ENCODE measurements around the gene DNAJC5. TPM values are rescaled to one million over a fixed set of nuclear protein-coding genes. Genes with fewer than 3 reads are reported as not detected.
"Not testable (repeated sequence)": the region's sequence is repeated elsewhere in the genome, so short reads cannot be mapped to it uniquely, and the experiment has no call there.

Gene DNAJC5
- total RNA-seq, 1 experiment from 2014 or later, result 28.5 TPM

DNA sequence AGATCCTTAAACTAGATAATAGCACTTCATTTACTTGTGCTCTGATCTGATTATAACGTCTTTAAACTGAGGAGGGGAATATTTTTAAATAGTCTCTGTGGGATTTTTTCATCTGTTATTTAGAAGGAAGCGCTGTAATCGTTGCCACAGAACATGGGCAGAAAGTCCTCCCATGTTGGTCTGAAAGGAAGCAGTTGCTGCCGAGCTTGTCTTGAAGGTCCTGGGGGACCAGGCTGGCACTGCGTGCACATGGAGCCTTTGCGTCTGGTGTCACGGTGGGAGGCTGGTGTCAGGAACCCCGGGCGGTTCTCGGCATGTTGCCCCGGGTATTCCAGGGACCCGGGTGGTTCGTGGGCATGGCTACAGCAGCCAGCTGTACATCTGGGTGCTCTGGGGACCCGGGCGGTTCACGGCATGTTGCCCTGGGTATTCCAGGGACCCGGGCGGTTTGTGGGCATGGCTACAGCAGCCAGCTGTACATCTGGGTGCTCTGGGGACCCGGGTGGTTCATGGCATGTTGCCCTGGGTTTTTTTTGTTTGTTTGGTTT, 18.4 kb upstream of the DNAJC5 start:
- no peaks in the 10 kb centered on the region for H3K4me1 Mint-ChIP-seq
- no peaks in the 10 kb centered on the region for H3K27me3 Mint-ChIP-seq (ENCODE audit: low read depth)
- H3K9me3 Mint-ChIP-seq, result no peaks in the 10 kb centered on the region
- CTCF ChIA-PET, result interaction anchor here (0.7 to 1.9 kb wide), 5 partner anchors 18 to 102 kb away, joined by 3 to 10 read pairs (median 3); no protein-coding TSS in a partner anchor
- POLR2A ChIA-PET, result interaction anchor here (1.7 kb wide), 1 partner anchor 12 kb away, joined by 5 read pairs; the partner anchor contains the start of gene TPD52L2
- H3K27ac Mint-ChIP-seq, result no peak overlapping the region
- no peak overlapping the region for H3K4me3 Mint-ChIP-seq
- DNase-seq (ENCODE audit: low spot score) (no peak), ATAC-seq (no peak)
- TF ChIP-seq JUN (CRISPR knock-in tag; IDR thresholded peaks at IDR 0.05) (no peak), CTCF (IDR thresholded peaks at IDR 0.05) (no peak), NFYB (CRISPR knock-in tag; conservative IDR thresholded peaks at IDR 0.05; ENCODE audit: low read depth) (no peak)
- TF ChIP-seq, protein P1, sequence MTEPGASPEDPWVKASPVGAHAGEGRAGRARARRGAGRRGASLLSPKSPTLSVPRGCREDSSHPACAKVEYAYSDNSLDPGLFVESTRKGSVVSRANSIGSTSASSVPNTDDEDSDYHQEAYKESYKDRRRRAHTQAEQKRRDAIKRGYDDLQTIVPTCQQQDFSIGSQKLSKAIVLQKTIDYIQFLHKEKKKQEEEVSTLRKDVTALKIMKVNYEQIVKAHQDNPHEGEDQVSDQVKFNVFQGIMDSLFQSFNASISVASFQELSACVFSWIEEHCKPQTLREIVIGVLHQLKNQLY (CRISPR knock-in tag; IDR thresholded peaks at IDR 0.05), result no peak
- peaks cover 43% of the 10 kb centered on the region for H3K36me3 Mint-ChIP-seq

- TF ChIP-seq NR1H2 (CRISPR knock-in tag; IDR thresholded peaks at IDR 0.05), result no peak
- TF ChIP-seq ZNF396 (CRISPR knock-in tag; IDR thresholded peaks at IDR 0.05; ENCODE audit: borderline replicate concordance), result no peak
- TF ChIP-seq HMGXB4 (CRISPR knock-in tag; IDR thresholded peaks at IDR 0.05), result no peak
- TF ChIP-seq ZNF138 (CRISPR knock-in tag; conservative IDR thresholded peaks at IDR 0.05), result no peak
- TF ChIP-seq, protein P2, sequence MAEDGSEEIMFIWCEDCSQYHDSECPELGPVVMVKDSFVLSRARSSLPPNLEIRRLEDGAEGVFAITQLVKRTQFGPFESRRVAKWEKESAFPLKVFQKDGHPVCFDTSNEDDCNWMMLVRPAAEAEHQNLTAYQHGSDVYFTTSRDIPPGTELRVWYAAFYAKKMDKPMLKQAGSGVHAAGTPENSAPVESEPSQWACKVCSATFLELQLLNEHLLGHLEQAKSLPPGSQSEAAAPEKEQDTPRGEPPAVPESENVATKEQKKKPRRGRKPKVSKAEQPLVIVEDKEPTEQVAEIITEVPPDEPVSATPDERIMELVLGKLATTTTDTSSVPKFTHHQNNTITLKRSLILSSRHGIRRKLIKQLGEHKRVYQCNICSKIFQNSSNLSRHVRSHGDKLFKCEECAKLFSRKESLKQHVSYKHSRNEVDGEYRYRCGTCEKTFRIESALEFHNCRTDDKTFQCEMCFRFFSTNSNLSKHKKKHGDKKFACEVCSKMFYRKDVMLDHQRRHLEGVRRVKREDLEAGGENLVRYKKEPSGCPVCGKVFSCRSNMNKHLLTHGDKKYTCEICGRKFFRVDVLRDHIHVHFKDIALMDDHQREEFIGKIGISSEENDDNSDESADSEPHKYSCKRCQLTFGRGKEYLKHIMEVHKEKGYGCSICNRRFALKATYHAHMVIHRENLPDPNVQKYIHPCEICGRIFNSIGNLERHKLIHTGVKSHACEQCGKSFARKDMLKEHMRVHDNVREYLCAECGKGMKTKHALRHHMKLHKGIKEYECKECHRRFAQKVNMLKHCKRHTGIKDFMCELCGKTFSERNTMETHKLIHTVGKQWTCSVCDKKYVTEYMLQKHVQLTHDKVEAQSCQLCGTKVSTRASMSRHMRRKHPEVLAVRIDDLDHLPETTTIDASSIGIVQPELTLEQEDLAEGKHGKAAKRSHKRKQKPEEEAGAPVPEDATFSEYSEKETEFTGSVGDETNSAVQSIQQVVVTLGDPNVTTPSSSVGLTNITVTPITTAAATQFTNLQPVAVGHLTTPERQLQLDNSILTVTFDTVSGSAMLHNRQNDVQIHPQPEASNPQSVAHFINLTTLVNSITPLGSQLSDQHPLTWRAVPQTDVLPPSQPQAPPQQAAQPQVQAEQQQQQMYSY (CRISPR knock-in tag; IDR thresholded peaks at IDR 0.05), result no peak
- H3K4me1 Mint-ChIP-seq, result no peaks in the 10 kb centered on the region
- H3K9me3 Mint-ChIP-seq, result no peaks in the 10 kb centered on the region
- no peak overlapping the region for H3K4me3 Mint-ChIP-seq
- CTCF ChIA-PET, result interaction anchor here (0.7 kb wide), 1 partner anchor 102 kb away, joined by 3 read pairs; no protein-coding TSS in a partner anchor
- peaks cover 44% of the 10 kb centered on the region for H3K36me3 Mint-ChIP-seq
- DNase-seq (ENCODE audit: low spot score), result no peak
- POLR2A ChIA-PET, result no interaction called here
- ATAC-seq, result no peak
- H3K27ac Mint-ChIP-seq, result no peak overlapping the region
- H3K27me3 Mint-ChIP-seq (ENCODE audit: low read depth), result no peaks in the 10 kb centered on the region
These were observed 17.0 kb upstream of the DNAJC5 start for GRCh38 chr20:63877755-63878470.

GRCh38 chr20:63878899-63879663, 15.8 kb upstream of the DNAJC5 start:
- DNase-seq (ENCODE audit: low spot score) (no peak), ATAC-seq (no peak)
- Mint-ChIP-seq H3K36me3 (peaks cover 43% of the 10 kb centered on the region), H3K4me3 (no peak overlapping the region), H3K4me1 (no peaks in the 10 kb centered on the region), H3K27ac (no peak overlapping the region), H3K27me3 (ENCODE audit: low read depth) (no peaks in the 10 kb centered on the region), H3K9me3 (no peaks in the 10 kb centered on the region)
- CTCF ChIA-PET, result no interaction called here
- POLR2A ChIA-PET, result no interaction called here
- no peak for TF ChIP-seq ZBTB43 (CRISPR knock-in tag; IDR thresholded peaks at IDR 0.05)
- TF ChIP-seq, protein P3, sequence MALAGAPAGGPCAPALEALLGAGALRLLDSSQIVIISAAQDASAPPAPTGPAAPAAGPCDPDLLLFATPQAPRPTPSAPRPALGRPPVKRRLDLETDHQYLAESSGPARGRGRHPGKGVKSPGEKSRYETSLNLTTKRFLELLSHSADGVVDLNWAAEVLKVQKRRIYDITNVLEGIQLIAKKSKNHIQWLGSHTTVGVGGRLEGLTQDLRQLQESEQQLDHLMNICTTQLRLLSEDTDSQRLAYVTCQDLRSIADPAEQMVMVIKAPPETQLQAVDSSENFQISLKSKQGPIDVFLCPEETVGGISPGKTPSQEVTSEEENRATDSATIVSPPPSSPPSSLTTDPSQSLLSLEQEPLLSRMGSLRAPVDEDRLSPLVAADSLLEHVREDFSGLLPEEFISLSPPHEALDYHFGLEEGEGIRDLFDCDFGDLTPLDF (CRISPR knock-in tag; IDR thresholded peaks at IDR 0.05), result no peak

- POLR2A ChIA-PET; H3K27ac Mint-ChIP-seq; ATAC-seq; H3K4me3 Mint-ChIP-seq; H3K27me3 Mint-ChIP-seq (ENCODE audit: low read depth); DNase-seq (ENCODE audit: low spot score); H3K4me1 Mint-ChIP-seq; H3K9me3 Mint-ChIP-seq: not testable (repeated sequence)
- CTCF ChIA-PET, result interaction anchor here (0.6 to 1.7 kb wide), 6 partner anchors 10 to 261 kb away, joined by 3 to 7 read pairs (median 4); no protein-coding TSS in a partner anchor
- H3K36me3 Mint-ChIP-seq, result peaks cover 30% of the 10 kb centered on the region
These were observed 14.0 kb upstream of the DNAJC5 start for GRCh38 chr20:63880901-63881300.
